MM.1S (cell line): Measurements from ENCODE around the gene ANO2.

Experiments used
- CTCF ChIP-seq: fragments of 300-600 bp; sonication (generic); IDR thresholded peaks from 2 replicates; pipeline ENCODE4 v1.5.1; 2016; ENCODE audit warnings: antibody characterized with exemption, low read length, mixed read lengths
- EZH2 ChIP-seq: fragments of 300-600 bp; sonication (generic); optimal IDR thresholded peaks from 2 replicates; pipeline ENCODE3; 2017; ENCODE audit warnings: low read depth, mild to moderate bottlenecking, antibody characterized with exemption, low read length, mixed read lengths
- EZH2phosphoT487 ChIP-seq: fragments of 300-600 bp; sonication (generic); IDR thresholded peaks from 2 replicates; pipeline ENCODE4 v1.6.1; 2018; ENCODE audit warnings: antibody characterized with exemption, low read length

DNA sequence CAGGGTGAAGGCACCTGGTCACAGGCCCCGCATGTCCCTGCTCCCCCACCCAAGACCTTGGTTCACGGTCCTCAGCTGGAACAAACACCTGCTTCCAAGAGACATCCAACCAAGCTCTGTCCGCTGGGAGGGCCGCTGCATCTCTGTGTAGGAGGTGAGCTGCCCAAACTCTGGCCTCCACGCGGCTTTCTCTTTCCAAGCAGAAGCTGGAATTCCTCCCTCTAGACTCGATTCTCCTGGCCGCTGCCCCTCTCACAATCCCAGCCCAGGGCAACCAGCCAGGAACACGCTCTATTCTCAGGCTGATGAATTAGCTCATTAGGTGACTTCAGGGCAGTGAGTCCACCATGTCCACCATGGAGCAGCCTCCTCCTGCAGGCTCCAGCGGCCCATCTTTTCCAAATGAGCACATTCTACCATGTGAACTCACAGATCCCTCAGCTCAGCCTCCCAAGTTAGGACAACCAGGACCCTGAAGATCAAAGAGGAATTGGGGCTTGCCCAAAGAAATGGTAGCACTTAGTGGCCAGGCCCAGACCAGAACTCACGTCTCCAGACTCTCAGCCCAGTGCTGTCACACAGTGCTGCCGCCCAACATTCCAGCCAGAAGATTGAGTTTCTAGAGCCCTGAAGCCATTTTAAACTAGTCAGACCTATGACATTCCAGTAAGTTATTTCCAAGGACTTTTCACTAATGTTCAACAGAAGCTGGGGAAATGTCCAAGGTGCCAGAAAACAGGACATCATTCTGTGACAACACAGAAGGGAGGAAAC is 146.6 kb downstream of the ANO2 start:
- TF ChIP-seq CTCF (no peak), EZH2 (no peak), EZH2phosphoT487 (no peak)
